ENCODE results near the gene MBD1. TPM values are rescaled to one million over a fixed set of nuclear protein-coding genes. Genes with fewer than 3 reads are reported as not detected.
A peak's percentile ranks its signal among the peaks of the same experiment; 100 is the strongest.

The MBD1 gene
- total and polyA plus RNA-seq, 12 donors = 29.5 to 59.0 (median 45.1) TPM

GRCh38 chr18:50286391-50287027, 5.2 kb upstream of the MBD1 start:
- intact Hi-C loops (cut with DNase I) = loop anchor here in 5 of 10 donors (5.0 to 10.0 kb wide), 3 partner anchors 86 to 758 kb away; partner anchors contain the start of gene SKA1 (in 3 of the 5)
- Histone ChIP-seq H3K4me1 (peaks cover 0 to 30% (median 16%) of the 10 kb centered on the region in 9 donors), H3K27ac (peak overlapping the region in 9 of 10 donors; percentile 74 to 91 (median 87)), H3K9me3 (no peaks in the 10 kb centered on the region), H3K36me3 (peaks cover 0 to 41% (median 8%) of the 10 kb centered on the region in 9 donors), H3K4me3 (peak overlapping the region in 9 of 10 donors; percentile 62 to 94 (median 73)), H3K27me3 (no peaks in the 10 kb centered on the region)
- TF ChIP-seq CTCF (IDR thresholded peaks at IDR 0.05) = no peak
- ATAC-seq (no peak), DNase-seq (peak in 1 of 2 donors; percentile 36)
- 24 to 28% methylated on average over 23 of the region's 23 CpGs for WGBS, 2 donors

- DNase-seq (no peak), ATAC-seq (no peak)
- Histone ChIP-seq H3K36me3 (peaks cover 0 to 41% (median 8%) of the 10 kb centered on the region in 9 donors), H3K4me3 (no peak overlapping the region), H3K4me1 (peaks cover under 1 to 32% (median 16%) of the 10 kb centered on the region in 9 donors), H3K27me3 (no peaks in the 10 kb centered on the region), H3K27ac (no peak overlapping the region), H3K9me3 (no peaks in the 10 kb centered on the region)
- 97 to 98% methylated on average over 24 of the region's 24 CpGs for WGBS, 2 donors
- intact Hi-C loops (cut with DNase I) = loop anchor here in 5 of 10 donors (5.0 to 10.0 kb wide), 3 partner anchors 87 to 759 kb away; partner anchors contain the start of gene SKA1 (in 3 of the 5)
- TF ChIP-seq CTCF (IDR thresholded peaks at IDR 0.05) = no peak
These were observed 4.5 kb upstream of the MBD1 start for GRCh38 chr18:50285631-50286321.

- Histone ChIP-seq H3K27ac (no peak overlapping the region), H3K9me3 (no peaks in the 10 kb centered on the region), H3K27me3 (no peaks in the 10 kb centered on the region), H3K4me1 (peaks cover 7 to 39% (median 23%) of the 10 kb centered on the region in 9 donors), H3K36me3 (peaks cover 0 to 41% (median 8%) of the 10 kb centered on the region in 9 donors), H3K4me3 (no peak overlapping the region)
- 96 to 98% methylated on average over 12 to 13 of the region's 13 CpGs for WGBS, 2 donors
- TF ChIP-seq CTCF (IDR thresholded peaks at IDR 0.05) = no peak
- ATAC-seq (no peak), DNase-seq (peak in 1 of 2 donors; percentile 19)
- intact Hi-C loops (cut with DNase I) = loop anchor here in 5 of 10 donors (5.0 to 10.0 kb wide), 3 partner anchors 87 to 760 kb away; partner anchors contain the start of gene SKA1 (in 3 of the 5)
These were observed 3.7 kb upstream of the MBD1 start for GRCh38 chr18:50285071-50285470.

- no peak for DNase-seq
- WGBS, 2 donors = 95% methylated on average over 15 of the region's 15 CpGs
- H3K27ac ChIP-seq = no peak overlapping the region
- H3K9me3 ChIP-seq = no peaks in the 10 kb centered on the region
- intact Hi-C loops (cut with DNase I) = loop anchor here in 4 of 10 donors (10.0 kb wide), 2 partner anchors 90 to 760 kb away; partner anchors contain the start of gene SKA1 (in 3 of the 4)
- H3K4me1 ChIP-seq = peaks cover 12 to 46% (median 27%) of the 10 kb centered on the region in 9 donors
- peaks cover 0 to 44% (median 8%) of the 10 kb centered on the region in 9 donors for H3K36me3 ChIP-seq
- ATAC-seq = no peak
- H3K4me3 ChIP-seq = no peak overlapping the region
- no peaks in the 10 kb centered on the region for H3K27me3 ChIP-seq
- TF ChIP-seq CTCF (IDR thresholded peaks at IDR 0.05) = no peak
These were observed 3.0 kb upstream of the MBD1 start for GRCh38 chr18:50284255-50284885.
